OCI-LY1 (cell line): ENCODE data around the gene B3GNT5.

Experiments used
- H2AFZ ChIP-seq: fragments of 200-600 bp; sonication (generic), shearing (Covaris generic); 2 replicates; pipeline ENCODE4 v1.6.0; 2014; ENCODE audit warnings: antibody characterized with exemption, mild to moderate bottlenecking, low read length
- H3F3A ChIP-seq: fragments of 200-600 bp; sonication (generic), shearing (Covaris generic); 2 replicates; pipeline ENCODE4 v1.6.0; 2014; ENCODE audit warnings: mild to moderate bottlenecking, antibody characterized with exemption, low read length, moderate library complexity; ENCODE audit not compliant: insufficient read depth
- H3K27ac ChIP-seq: fragments of 200-600 bp; sonication (generic); 2 replicates; pipeline ENCODE4 v1.5.1; 2014; ENCODE audit warnings: low read length, mixed run types, mild to moderate bottlenecking, low read depth; ENCODE audit not compliant: poor library complexity, severe bottlenecking
- H3K27me3 ChIP-seq: fragments of 200-600 bp; sonication (generic); 2 replicates; pipeline ENCODE4 v1.6.0; 2014; ENCODE audit warnings: antibody characterized with exemption, mild to moderate bottlenecking, low read length, moderate library complexity; ENCODE audit not compliant: insufficient read depth
- H3K36me3 ChIP-seq: fragments of 200-600 bp; sonication (generic); 2 replicates; pipeline ENCODE4 v1.6.1; 2014; ENCODE audit warnings: mild to moderate bottlenecking, antibody characterized with exemption, low read length, moderate library complexity, mixed read lengths; ENCODE audit not compliant: insufficient read depth
- H3K4me1 ChIP-seq: fragments of 200-600 bp; sonication (generic); 2 replicates; pipeline ENCODE4 v1.5.1; 2014; ENCODE audit warnings: mild to moderate bottlenecking, low read length, moderate library complexity; ENCODE audit not compliant: insufficient read depth, severe bottlenecking
- H3K4me2 ChIP-seq: fragments of 200-600 bp; sonication (generic), shearing (Covaris generic); 2 replicates; pipeline ENCODE4 v1.6.1; 2014; ENCODE audit warnings: low read length
- H3K4me3 ChIP-seq: fragments of 200-600 bp; sonication (generic); 2 replicates; pipeline ENCODE4 v1.5.1; 2014; ENCODE audit warnings: low read length, low read depth, mild to moderate bottlenecking, mixed read lengths; ENCODE audit not compliant: poor library complexity, severe bottlenecking
- H3K79me2 ChIP-seq: fragments of 200-600 bp; shearing (Covaris generic); 2 replicates; pipeline ENCODE4 v1.6.1; 2016; ENCODE audit warnings: mixed run types, low read length, mixed read lengths; ENCODE audit not compliant: insufficient read depth
- H3K9ac ChIP-seq: fragments of 200-600 bp; sonication (generic), shearing (Covaris generic); 2 replicates; pipeline ENCODE4 v1.6.1; 2014; ENCODE audit warnings: mild to moderate bottlenecking, low read length, mixed read lengths
- H3K9me2 ChIP-seq: fragments of 200-600 bp; sonication (generic), shearing (Covaris generic); 2 replicates; pipeline ENCODE4 v1.6.1; 2014; ENCODE audit warnings: low read depth, mild to moderate bottlenecking, low read length, mixed read lengths
- H3K9me3 ChIP-seq: fragments of 200-600 bp; shearing (Covaris generic); 2 replicates; pipeline ENCODE4 v1.6.1; 2014; ENCODE audit warnings: low read length, mixed read lengths
- H4K20me1 ChIP-seq: fragments of 200-600 bp; sonication (generic), shearing (Covaris generic); 2 replicates; pipeline ENCODE4 v1.6.0; 2016; ENCODE audit warnings: mild to moderate bottlenecking, low read length; ENCODE audit not compliant: insufficient read depth
- CTCF ChIP-seq: fragments of 200-600 bp; sonication (generic), shearing (Covaris generic); IDR thresholded peaks from 2 replicates; pipeline ENCODE4 v1.5.1; 2017; ENCODE audit warnings: mild to moderate bottlenecking, antibody characterized with exemption, low read length, moderate library complexity, mixed read lengths
- EZH2 ChIP-seq: fragments of 200-600 bp; sonication (generic), shearing (Covaris generic); IDR thresholded peaks from 2 replicates; pipeline ENCODE4 v1.8.0; 2017; ENCODE audit warnings: borderline replicate concordance, mixed run types, mild to moderate bottlenecking, antibody characterized with exemption, low read length, moderate library complexity, mixed read lengths

The B3GNT5 gene

GRCh38 chr3:183315739-183316138 is 62.7 kb downstream of the B3GNT5 start:
- H3K9ac ChIP-seq, result no peak overlapping the region
- no peaks in the 10 kb centered on the region for H3K9me3 ChIP-seq
- no peaks in the 10 kb centered on the region for H3K4me1 ChIP-seq
- H3K36me3 ChIP-seq, result no peaks in the 10 kb centered on the region
- H3K27me3 ChIP-seq, result no peaks in the 10 kb centered on the region
- no peak overlapping the region for H3K4me2 ChIP-seq
- no peak overlapping the region for H2AFZ ChIP-seq
- TF ChIP-seq EZH2, result no peak
- TF ChIP-seq CTCF, result no peak
- H3K9me2 ChIP-seq, result no peaks in the 10 kb centered on the region
- H3K79me2 ChIP-seq, result no peaks in the 10 kb centered on the region
- no peak overlapping the region for H3K27ac ChIP-seq
- no peaks in the 10 kb centered on the region for H4K20me1 ChIP-seq
- H3F3A ChIP-seq, result no peaks in the 10 kb centered on the region
- H3K4me3 ChIP-seq, result no peak overlapping the region

- Histone ChIP-seq H3K36me3 (no peaks in the 10 kb centered on the region), H3F3A (no peaks in the 10 kb centered on the region), H3K9ac (no peak overlapping the region), H3K27me3 (no peaks in the 10 kb centered on the region), H3K4me3 (no peak overlapping the region), H3K9me3 (no peaks in the 10 kb centered on the region), H3K4me1 (no peaks in the 10 kb centered on the region), H3K4me2 (no peak overlapping the region), H4K20me1 (no peaks in the 10 kb centered on the region), H3K79me2 (no peaks in the 10 kb centered on the region), H3K9me2 (no peaks in the 10 kb centered on the region), H2AFZ (no peak overlapping the region), H3K27ac (no peak overlapping the region)
- TF ChIP-seq EZH2 (no peak), CTCF (no peak)
These were observed 64.2 kb downstream of the B3GNT5 start for GRCh38 chr3:183317271-183317670.

- H3K9me3 ChIP-seq, result no peaks in the 10 kb centered on the region
- no peaks in the 10 kb centered on the region for H3K36me3 ChIP-seq
- no peaks in the 10 kb centered on the region for H4K20me1 ChIP-seq
- H3K9ac ChIP-seq, result no peak overlapping the region
- H3K27me3 ChIP-seq, result no peaks in the 10 kb centered on the region
- no peaks in the 10 kb centered on the region for H3K79me2 ChIP-seq
- H3K4me2 ChIP-seq, result no peak overlapping the region
- H3K9me2 ChIP-seq, result no peaks in the 10 kb centered on the region
- H3F3A ChIP-seq, result no peaks in the 10 kb centered on the region
- H3K4me1 ChIP-seq, result no peaks in the 10 kb centered on the region
- TF ChIP-seq EZH2 (no peak), CTCF (no peak)
- H3K4me3 ChIP-seq, result no peak overlapping the region
- H3K27ac ChIP-seq, result no peak overlapping the region
- H2AFZ ChIP-seq, result no peak overlapping the region
These were observed 65.1 kb downstream of the B3GNT5 start for GRCh38 chr3:183317886-183318865.
